Heart right ventricle (tissue), 16 donors: ENCODE results near the gene HTRA3. TPM values are rescaled to one million over a fixed set of nuclear protein-coding genes. Genes with fewer than 3 reads are reported as not detected.
A peak's percentile ranks its signal among the peaks of the same experiment; 100 is the strongest.

Source experiments
- ATAC-seq, 8 donors: fragments of 200-7000 bp; cut with Tn5 transposase; one replicate each; pipeline ENCODE4 v1.9.1; 2020; ENCODE audit warnings: mild to moderate bottlenecking in 8 of 8, moderate library complexity in 8 of 8, moderate number of reproducible peaks in 1 of 8
- DNase-seq, 2 donors: peaks; one replicate each; pipeline ENCODE4 v3.0.0-alpha.2; 2020
- H3K27ac ChIP-seq, 10 donors: fragments of 200-600 bp; sonication (generic) in 2 of 10; one replicate each; pipeline versions ENCODE4 v1.5.0 to v1.8.0; 2020 to 2022; ENCODE audit warnings: mild to moderate bottlenecking in 3 of 10
- H3K27me3 ChIP-seq, 7 donors: fragments of 200-600 bp; one replicate each; pipeline ENCODE4 v1.8.0; 2021 to 2022; ENCODE audit warnings: mild to moderate bottlenecking in 2 of 7
- H3K36me3 ChIP-seq, 9 donors: fragments of 200-600 bp; sonication (generic) in 1 of 9; one replicate each; pipeline versions ENCODE4 v1.5.0 to v1.8.0; 2020 to 2022; ENCODE audit warnings: mild to moderate bottlenecking in 2 of 9
- H3K4me1 ChIP-seq, 9 donors: fragments of 200-600 bp; sonication (generic) in 1 of 9; one replicate each; pipeline versions ENCODE4 v1.5.0 to v1.8.0; 2020 to 2022; ENCODE audit warnings: mild to moderate bottlenecking in 4 of 9
- H3K4me3 ChIP-seq, 10 donors: fragments of 200-600 bp; sonication (generic) in 2 of 10; one replicate each; pipeline versions ENCODE4 v1.5.0 to v1.8.0; 2020 to 2022; ENCODE audit warnings: mild to moderate bottlenecking in 7 of 10, moderate library complexity in 2 of 10
- H3K9me3 ChIP-seq, 11 donors: fragments of 200-600 bp in 10 of 11; sonication (generic) in 2 of 11; one replicate each; pipeline versions ENCODE4 v1.5.0 to v1.8.0; 2013 to 2022; ENCODE audit warnings: mild to moderate bottlenecking in 2 of 11, control low read depth in 1 of 11, moderate library complexity in 1 of 11
- CTCF ChIP-seq, 9 donors: fragments of 200-600 bp; sonication (generic) in 2 of 9; IDR thresholded peaks; one replicate each; pipeline versions ENCODE4 v1.5.0 to v1.8.0; 2021 to 2022; ENCODE audit warnings: antibody characterized with exemption in 9 of 9, mild to moderate bottlenecking in 5 of 9, moderate library complexity in 1 of 9
- WGBS, 2 donors: extraction: QIAGEN DNeasy Blood & Tissue Kit; methylation state at CpG; one replicate each; pipeline ENCODE4 v1.1.7; 2013; ENCODE audit warnings: inconsistent platforms in 1 of 2; 5-methylcytosine and 5-hydroxymethylcytosine counted together
- intact Hi-C, 10 donors: fragments of 100-400 bp; cut with DNase I; formaldehyde crosslinking; loops; one replicate each; pipeline versions ENCODE4 v1.11.1 to v1.14.2; 2022
- polyA plus RNA-seq, 2 donors: library from polyadenylated mRNA; stranded (reverse); fragments of 200-250 nt; gene quantifications; one replicate each; pipeline ENCODE4 v1.2.3, GENCODE V29; 2013
- total RNA-seq, 10 donors: library from RNA; stranded (reverse); fragmentation: NEBNext Ultra II Directional in 3 of 10; extraction: Animal tissue kit (Norgen Biotek cat#: 25700) in 3 of 10; gene quantifications; one replicate each; pipeline versions ENCODE4 v1.2.1 to v1.2.4, GENCODE V29; 2021 to 2023
- donor health status: Arrhythmogenic right ventricular cardiomyopathy.
- donor health status: ischemic (EF 13 %, LVEDD 7.1; RV severe dilation, severe dysfunction).
- donor health status: healthy with polysubstance abuse.
- donor health status: DM: no; HTN: yes; CAD: no.
- donor health status: DM: no; HTN: no; CAD: no.
- donor health status: ischemic (EF 25% LVEDD 6.9; RV normal size, moderate dysfunction).
- donor health status: ischemic (EF 25% LVEDD 5.7; RV mildly dilated, moderate dysfunction).
- donor health status: healthy.
- donor health status: DM: yes; HTN: yes; CAD: no.
- donor health status: Ischemic cardiomyopathy.
- donor health status: ischemic (EF 35%, LVEDD 5.7; RV mildly dilated, moderate dysfunction).
- donor health status: nonischemic (EF 11% LVEDD 7.7; RV severe dilation, severe dysfunction).
- donor health status: DM: yes; HTN: yes; CAD: no.
- donor health status: PGD.
- donor health status: ischemic (EF 29% LVEDD 5.4; RV normal size, mild dysfunction).
- donor health status: nonischemic (EF 23%, LVEDD 6.1; RV moderate dilation, normal function).

Gene HTRA3
- total and polyA plus RNA-seq, 12 donors = 20.2 to 82.5 (median 54.2) TPM

GRCh38 chr4:8221985-8222384, 47.6 kb upstream of the HTRA3 start:
- Histone ChIP-seq H3K4me1 (peaks cover 0 to 45% (median 0%) of the 10 kb centered on the region in 9 donors), H3K4me3 (no peak overlapping the region), H3K27me3 (no peaks in the 10 kb centered on the region), H3K36me3 (peaks cover 0 to 93% (median 12%) of the 10 kb centered on the region in 9 donors), H3K9me3 (peaks cover 0 to 8% (median 0%) of the 10 kb centered on the region in 11 donors), H3K27ac (peak overlapping the region in 6 of 10 donors; percentile 24 to 76 (median 40))
- DNase-seq = no peak
- intact Hi-C loops = no loop called here
- TF ChIP-seq CTCF (IDR thresholded peaks at IDR 0.05) = no peak
- no peak for ATAC-seq

GRCh38 chr4:8222609-8223388, 46.8 kb upstream of the HTRA3 start:
- no peak for TF ChIP-seq CTCF (IDR thresholded peaks at IDR 0.05)
- no peak overlapping the region for H3K4me3 ChIP-seq
- H3K27ac ChIP-seq = no peak overlapping the region
- H3K4me1 ChIP-seq = peaks cover 0 to 53% (median 0%) of the 10 kb centered on the region in 9 donors
- no peak for DNase-seq
- peaks cover 0 to 93% (median 12%) of the 10 kb centered on the region in 9 donors for H3K36me3 ChIP-seq
- ATAC-seq = no peak
- H3K9me3 ChIP-seq = peaks cover 0 to 8% (median 0%) of the 10 kb centered on the region in 11 donors
- H3K27me3 ChIP-seq = no peaks in the 10 kb centered on the region
- WGBS, 2 donors = 95 to 97% methylated on average over 15 of the region's 15 CpGs
- intact Hi-C loops = no loop called here

GRCh38 chr4:8224267-8224974, 45.1 kb upstream of the HTRA3 start:
- no peak for TF ChIP-seq CTCF (IDR thresholded peaks at IDR 0.05)
- Histone ChIP-seq H3K36me3 (peaks cover 0 to 89% (median 12%) of the 10 kb centered on the region in 9 donors), H3K27ac (no peak overlapping the region), H3K4me3 (no peak overlapping the region), H3K9me3 (peaks cover 0 to 8% (median 0%) of the 10 kb centered on the region in 11 donors), H3K4me1 (peaks cover 4 to 66% (median 10%) of the 10 kb centered on the region in 9 donors), H3K27me3 (no peaks in the 10 kb centered on the region)
- DNase-seq (peak in 1 of 2 donors; percentile 6), ATAC-seq (no peak)
- intact Hi-C loops = no loop called here
- 88 to 92% methylated on average over 12 of the region's 12 CpGs for WGBS, 2 donors

GRCh38 chr4:8224975-8225625, 44.5 kb upstream of the HTRA3 start:
- H3K27me3 ChIP-seq = no peaks in the 10 kb centered on the region
- H3K9me3 ChIP-seq = peaks cover 0 to 8% (median 0%) of the 10 kb centered on the region in 11 donors
- H3K27ac ChIP-seq = no peak overlapping the region
- peaks cover 0 to 82% (median 8%) of the 10 kb centered on the region in 9 donors for H3K36me3 ChIP-seq
- no peak overlapping the region for H3K4me3 ChIP-seq
- intact Hi-C loops = no loop called here
- no peak for TF ChIP-seq CTCF (IDR thresholded peaks at IDR 0.05)
- 71 to 87% methylated on average over 12 of the region's 12 CpGs for WGBS, 2 donors
- H3K4me1 ChIP-seq = peaks cover 4 to 64% (median 10%) of the 10 kb centered on the region in 9 donors
- peak in 1 of 2 donors; percentile 5 for DNase-seq
- no peak for ATAC-seq
